HG03354 (cell line): Measurements from ENCODE around the gene TRIM66.

Experiments used
- ATAC-seq: cut with Tn5 transposase; IDR thresholded peaks from one replicate; pipeline ENCODE4 v1.9.1; 2021; ENCODE audit warnings: mild to moderate bottlenecking; ENCODE audit not compliant: unreplicated experiment, poor library complexity, severe bottlenecking

Gene TRIM66

DNA sequence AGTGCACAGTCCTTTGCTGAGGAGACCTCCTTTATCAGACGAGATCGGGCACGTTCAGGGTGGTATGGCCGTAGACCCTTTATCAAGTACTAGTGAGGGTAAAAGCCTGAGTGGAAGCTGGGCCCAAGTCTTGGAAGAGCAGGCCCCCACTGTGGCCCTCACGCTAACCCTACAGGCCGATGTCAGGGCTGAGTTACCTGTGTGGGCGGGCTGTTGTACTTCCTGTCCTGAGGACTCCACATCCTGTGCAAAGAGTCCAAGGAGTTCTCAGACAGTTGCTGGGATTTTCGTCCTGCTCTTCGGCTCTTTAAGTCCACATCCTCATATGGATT is 35.0 kb upstream of the TRIM66 start:
- no peak for ATAC-seq

GRCh38 chr11:8715501-8715900 is 33.0 kb upstream of the TRIM66 start:
- no peak for ATAC-seq

DNA sequence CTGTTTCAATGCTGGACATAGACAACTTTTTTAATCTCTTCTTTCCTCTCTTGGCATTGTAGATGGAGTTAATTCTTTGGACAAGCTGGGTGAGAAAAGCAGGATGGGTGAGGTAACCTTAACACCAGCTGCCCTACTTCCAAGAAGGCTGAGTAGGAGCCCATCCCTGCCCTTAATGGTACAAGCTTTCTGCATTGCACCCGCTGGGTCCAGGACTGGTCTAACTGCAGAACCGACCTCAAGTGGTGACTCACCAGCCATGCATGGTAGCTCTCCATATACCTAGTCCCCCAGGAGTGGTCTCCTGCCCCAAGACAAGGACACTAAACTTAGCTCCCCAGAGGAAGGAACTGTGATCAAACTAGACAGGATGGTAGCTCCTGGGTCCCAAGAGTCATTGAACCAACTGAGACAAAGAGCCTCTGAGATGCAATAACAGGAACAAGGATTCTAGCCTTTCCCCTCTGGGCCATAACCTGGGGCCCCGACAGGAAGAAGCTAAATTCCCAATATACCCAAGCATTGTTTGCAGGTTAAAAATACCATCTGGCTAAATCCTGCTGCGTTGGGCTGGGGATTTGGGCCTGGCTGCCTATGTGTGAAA is 32.3 kb upstream of the TRIM66 start:
- ATAC-seq, result no peak

GRCh38 chr11:8713760-8714454 is 31.4 kb upstream of the TRIM66 start:
- ATAC-seq, result no peak

GRCh38 chr11:8712506-8712905 is 30.0 kb upstream of the TRIM66 start:
- ATAC-seq, result no peak

DNA sequence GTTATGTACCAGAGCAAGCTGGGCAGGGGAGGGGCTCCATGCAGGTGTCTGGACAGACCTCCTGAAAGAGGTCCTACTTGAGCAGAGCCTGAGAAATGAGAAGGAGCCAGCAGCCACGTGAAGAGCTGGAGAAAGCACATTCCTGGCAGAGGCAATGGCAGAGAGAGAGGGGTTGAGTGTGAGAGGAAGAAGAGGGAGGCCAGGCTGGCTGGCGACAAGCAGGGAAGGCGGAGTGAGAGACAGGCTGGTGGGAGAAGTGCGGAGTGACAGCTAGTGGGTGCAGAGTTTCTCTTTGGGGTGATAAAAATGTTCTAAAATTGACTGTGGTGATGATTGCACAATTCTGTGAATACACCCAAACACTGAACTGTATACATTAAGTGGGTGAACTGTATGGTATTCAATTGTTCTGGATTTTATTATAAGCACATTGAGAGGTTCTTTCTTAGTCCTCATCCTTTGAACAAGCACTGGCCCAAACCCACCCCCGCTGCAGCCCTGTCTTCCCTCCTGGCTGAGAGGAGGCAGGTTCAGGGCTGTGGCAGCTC is 29.5 kb upstream of the TRIM66 start:
- no peak for ATAC-seq

DNA sequence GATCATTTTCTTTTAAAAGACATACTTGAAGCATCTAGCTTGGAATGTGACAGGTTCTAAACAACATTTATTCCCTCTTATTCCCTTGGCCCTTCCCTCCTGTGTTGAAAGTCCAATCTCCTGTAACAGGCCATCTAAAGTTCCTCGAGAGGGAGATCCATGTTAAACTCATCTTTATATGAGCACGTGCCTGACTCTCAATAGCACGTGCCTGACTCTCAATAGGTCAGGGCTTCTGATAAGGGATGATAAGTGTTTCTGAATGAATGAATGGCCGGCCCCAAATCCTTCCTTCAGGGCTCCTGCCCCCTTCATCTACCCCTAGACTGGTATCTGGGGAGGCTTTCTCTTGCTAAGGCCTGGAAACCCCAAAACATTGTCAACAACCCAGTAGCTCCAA is 27.3 kb upstream of the TRIM66 start:
- ATAC-seq, result no peak

- ATAC-seq, result no peak
Observed at GRCh38 chr11:8709002-8709672, 26.7 kb upstream of the TRIM66 start.

GRCh38 chr11:8707541-8708191 is 25.2 kb upstream of the TRIM66 start:
- no peak for ATAC-seq

GRCh38 chr11:8706673-8707432 is 24.4 kb upstream of the TRIM66 start:
- ATAC-seq, result no peak

GRCh38 chr11:8705146-8705545 is 22.7 kb upstream of the TRIM66 start:
- ATAC-seq, result no peak

DNA sequence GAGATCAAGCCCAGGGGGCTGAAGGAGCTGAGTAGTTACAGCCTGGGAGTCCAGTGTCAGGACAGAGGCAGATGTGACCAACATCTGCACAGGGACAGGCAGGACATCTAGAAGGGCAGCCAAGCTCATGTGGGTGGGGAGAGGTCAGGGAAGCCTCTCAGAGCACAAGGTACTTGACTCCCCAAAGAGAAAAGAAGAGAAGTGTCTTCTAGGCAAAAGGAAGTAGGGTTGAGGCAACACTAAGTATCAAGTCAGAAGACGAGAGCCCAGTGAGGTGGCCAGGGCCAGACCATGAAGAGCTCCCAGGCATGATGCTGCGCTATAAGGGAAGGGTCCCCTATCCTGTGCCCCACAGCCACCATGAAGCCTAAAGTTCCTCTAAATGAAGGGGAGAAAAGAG is 21.7 kb upstream of the TRIM66 start:
- no peak for ATAC-seq

DNA sequence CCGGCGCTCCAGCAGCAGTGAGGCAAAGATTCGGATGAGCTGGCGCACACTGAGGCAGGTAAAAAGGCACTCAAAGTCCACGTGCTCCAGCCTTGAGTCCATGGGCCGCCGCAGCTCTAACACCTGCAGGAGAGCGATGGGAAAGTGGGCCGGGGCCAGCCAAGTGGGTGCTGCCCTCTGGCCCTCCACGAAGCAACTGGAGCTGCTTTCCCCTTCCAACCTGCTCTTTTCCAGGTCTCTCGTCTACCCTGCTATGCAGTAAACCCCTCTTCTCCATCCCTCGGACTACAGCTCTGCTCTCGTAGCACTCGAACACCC is 20.1 kb upstream of the TRIM66 start:
- no peak for ATAC-seq

- ATAC-seq, result no peak
Observed at GRCh38 chr11:8701891-8702597, 19.6 kb upstream of the TRIM66 start.

DNA sequence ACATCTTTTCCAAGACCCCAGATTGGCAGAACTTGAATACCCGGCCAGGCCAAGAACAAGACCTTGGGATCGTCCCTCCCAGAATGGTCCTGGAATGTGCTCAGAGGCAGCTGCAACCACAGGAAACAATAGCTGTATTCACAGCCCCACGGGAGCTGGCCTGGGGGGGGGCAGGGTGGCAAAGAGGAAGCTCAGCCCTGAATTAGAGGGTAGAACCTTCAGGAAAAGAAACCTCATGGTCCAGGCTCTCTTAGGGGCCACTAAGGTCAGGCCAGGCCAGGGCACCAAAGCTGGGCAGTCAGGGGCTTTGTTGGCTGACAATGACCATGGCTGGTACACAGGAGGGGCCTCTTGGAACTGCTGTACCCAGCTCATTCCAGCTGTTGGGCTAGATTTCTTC is 17.4 kb upstream of the TRIM66 start:
- no peak for ATAC-seq

DNA sequence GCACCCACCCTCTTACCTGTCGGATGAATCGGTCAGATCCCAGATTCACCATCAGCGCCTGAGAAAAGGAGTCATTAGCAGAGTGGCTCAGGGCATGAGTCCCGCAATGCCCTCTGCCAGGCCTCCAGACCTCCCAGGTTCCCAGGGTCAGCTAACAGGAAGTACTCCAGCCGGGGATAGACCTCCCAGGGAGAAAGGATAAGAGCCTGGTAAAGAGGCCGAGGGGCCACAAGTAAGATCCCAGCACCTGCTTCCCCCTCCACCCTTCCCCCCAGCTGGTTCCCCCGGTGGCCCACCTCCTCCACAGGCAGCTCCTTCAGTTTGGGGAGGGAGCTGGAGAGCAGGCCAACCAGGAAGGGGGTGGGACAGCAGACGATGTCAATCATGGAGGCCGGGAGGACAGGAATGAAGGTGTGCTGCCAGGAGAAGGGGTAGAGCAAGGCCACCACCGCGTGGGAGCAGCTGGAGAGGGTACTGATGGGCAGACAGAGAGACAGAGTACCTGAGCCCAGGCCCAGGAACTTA is 16.5 kb upstream of the TRIM66 start:
- ATAC-seq, result no peak

DNA sequence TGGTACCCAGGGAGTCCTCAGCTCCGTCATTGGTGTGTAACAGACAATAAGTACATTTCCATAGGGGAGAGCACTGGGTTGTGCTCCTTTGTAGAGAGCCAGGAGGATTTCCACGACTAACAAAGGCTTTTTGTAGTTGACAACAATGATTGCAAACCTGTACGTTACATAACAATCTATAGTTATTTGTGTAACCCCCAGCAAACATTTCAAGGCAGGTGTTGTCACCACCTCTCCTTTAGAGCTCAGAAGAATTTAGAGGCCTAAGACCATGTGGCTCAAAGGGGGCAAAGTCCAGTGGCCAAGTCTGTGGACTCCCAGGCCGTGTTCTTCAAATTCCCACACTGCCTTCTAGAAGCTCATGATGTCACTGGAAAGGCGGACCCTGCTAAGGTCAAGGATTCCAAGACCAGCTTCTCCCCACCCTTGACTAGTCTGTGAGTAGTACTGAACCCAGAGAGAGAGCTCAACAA is 15.9 kb upstream of the TRIM66 start:
- no peak for ATAC-seq

- no peak for ATAC-seq
Observed at GRCh38 chr11:8697054-8697453, 14.6 kb upstream of the TRIM66 start.

DNA sequence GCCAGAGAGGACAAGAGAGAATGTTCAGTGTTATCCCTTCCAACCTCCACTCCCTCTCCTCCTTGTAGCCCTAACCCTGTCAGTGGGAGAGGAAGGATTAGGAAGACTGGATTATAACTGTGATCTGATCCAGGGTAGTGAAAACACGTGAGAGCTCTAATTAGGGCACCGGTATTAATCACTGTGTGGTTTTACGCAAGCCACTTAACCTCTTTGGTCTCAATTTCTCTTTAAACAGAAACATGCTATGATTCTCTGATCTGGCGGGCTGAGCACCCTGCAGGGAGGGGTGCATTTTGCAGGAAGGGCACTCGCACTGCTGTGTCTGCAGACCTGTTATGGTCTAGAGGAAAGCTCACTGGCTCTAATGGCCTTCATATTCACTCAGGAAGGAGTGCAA is 11.7 kb upstream of the TRIM66 start:
- ATAC-seq, result no peak
